Activated CD4-positive, alpha-beta T cell treated with anti-CD3 and anti-CD28 coated beads, Interleukin-2, amount 50 U/mL, for 24 hours (primary cell): ENCODE results near the gene SH3BP1.

Experiments used
- DNase-seq, 2 donors: peaks; one replicate each; pipeline ENCODE4 v3.0.0-alpha.2; 2020; ENCODE audit warnings: low read depth in 1 of 2, low spot score in 1 of 2

SH3BP1 gene

DNA sequence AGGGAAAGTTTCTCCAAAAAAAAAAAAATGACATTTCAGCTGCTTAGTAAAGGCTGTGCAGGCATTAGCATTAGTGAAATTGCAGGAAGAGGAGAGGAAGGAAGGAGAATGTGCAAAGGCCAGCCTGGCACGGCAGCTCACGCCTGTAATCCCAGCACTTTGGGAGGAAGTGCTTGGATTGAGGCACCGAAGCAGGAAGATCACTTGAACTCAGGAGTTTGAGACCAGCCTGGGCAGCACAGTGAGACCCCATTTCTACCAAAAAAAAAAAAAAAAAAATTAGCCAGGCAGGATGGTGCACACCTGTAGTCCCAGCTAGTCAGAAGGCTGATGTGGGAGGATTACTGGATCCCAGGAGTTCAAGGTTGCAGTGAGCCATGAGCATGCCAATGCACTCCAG is 65.2 kb downstream of the SH3BP1 start:
- no peak for DNase-seq

- DNase-seq, result no peak
These were observed 65.7 kb downstream of the SH3BP1 start for GRCh38 chr22:37705205-37705604.
